Left lung (tissue), 10 donors: Measurements from ENCODE around the gene HNRNPUL1. TPM values are rescaled to one million over a fixed set of nuclear protein-coding genes. Genes with fewer than 3 reads are reported as not detected.

ENCODE experiments used
- ATAC-seq: fragments of 200-7000 bp; cut with Tn5 transposase; one replicate; pipeline ENCODE4 v1.9.1; 2020; ENCODE audit warnings: moderate library complexity
- DNase-seq, 4 donors: peaks; one replicate each; pipeline ENCODE4 v3.0.0-alpha.2; 2013 to 2020
- H3K27ac ChIP-seq, 2 donors: fragments of 200-600 bp; sonication (generic) in 1 of 2; one replicate each; pipeline versions ENCODE4 v1.5.0 to v1.8.0; 2020 to 2021
- H3K27me3 ChIP-seq, 2 donors: fragments of 200-600 bp; sonication (generic) in 1 of 2; one replicate each; pipeline versions ENCODE4 v1.5.0 to v1.8.0; 2020 to 2021
- H3K36me3 ChIP-seq, 2 donors: fragments of 200-600 bp; sonication (generic) in 1 of 2; one replicate each; pipeline versions ENCODE4 v1.5.0 to v1.8.0; 2020 to 2021
- H3K4me1 ChIP-seq, 2 donors: fragments of 200-600 bp; one replicate each; pipeline ENCODE4 v1.8.0; 2021
- H3K4me3 ChIP-seq, 2 donors: fragments of 200-600 bp; sonication (generic) in 1 of 2; one replicate each; pipeline versions ENCODE4 v1.5.0 to v1.8.0; 2020 to 2021; ENCODE audit warnings: mild to moderate bottlenecking in 1 of 2
- H3K9me3 ChIP-seq, 2 donors: fragments of 200-600 bp; sonication (generic) in 1 of 2; one replicate each; pipeline versions ENCODE4 v1.5.0 to v1.8.0; 2020 to 2021
- intact Hi-C, 2 donors: fragments of 100-400 bp; cut with DNase I; formaldehyde crosslinking; loops; one replicate each; pipeline versions ENCODE4 v1.11.2 to v1.14.2; 2022
- polyA plus RNA-seq, 6 donors: library from polyadenylated mRNA; unstranded; fragments of 120-200 nt; gene quantifications; one replicate each; pipeline ENCODE4 v1.2.1, GENCODE V29; 2013; ENCODE audit not compliant: insufficient read length in 6 of 6
- total RNA-seq, 2 donors: library from RNA; stranded (reverse); fragmentation: NEBNext Ultra II Directional; extraction: Animal tissue kit (Norgen Biotek cat#: 25700); gene quantifications; one replicate each; pipeline ENCODE4 v1.2.1, GENCODE V29; 2021
- TF ChIP-seq, protein P1 (sequence below), 2 donors: fragments of 200-600 bp; sonication (generic) in 1 of 2; IDR thresholded peaks; one replicate each; pipeline versions ENCODE4 v1.5.0 to v1.8.0; 2021; ENCODE audit warnings: antibody characterized with exemption in 2 of 2
- donor health status: DM: no; HTN: yes; CAD: no.
- donor health status: DM: no; HTN: no; CAD: no.

The HNRNPUL1 gene
- total and polyA plus RNA-seq, 8 donors: 168 to 240 (median 227) TPM

DNA sequence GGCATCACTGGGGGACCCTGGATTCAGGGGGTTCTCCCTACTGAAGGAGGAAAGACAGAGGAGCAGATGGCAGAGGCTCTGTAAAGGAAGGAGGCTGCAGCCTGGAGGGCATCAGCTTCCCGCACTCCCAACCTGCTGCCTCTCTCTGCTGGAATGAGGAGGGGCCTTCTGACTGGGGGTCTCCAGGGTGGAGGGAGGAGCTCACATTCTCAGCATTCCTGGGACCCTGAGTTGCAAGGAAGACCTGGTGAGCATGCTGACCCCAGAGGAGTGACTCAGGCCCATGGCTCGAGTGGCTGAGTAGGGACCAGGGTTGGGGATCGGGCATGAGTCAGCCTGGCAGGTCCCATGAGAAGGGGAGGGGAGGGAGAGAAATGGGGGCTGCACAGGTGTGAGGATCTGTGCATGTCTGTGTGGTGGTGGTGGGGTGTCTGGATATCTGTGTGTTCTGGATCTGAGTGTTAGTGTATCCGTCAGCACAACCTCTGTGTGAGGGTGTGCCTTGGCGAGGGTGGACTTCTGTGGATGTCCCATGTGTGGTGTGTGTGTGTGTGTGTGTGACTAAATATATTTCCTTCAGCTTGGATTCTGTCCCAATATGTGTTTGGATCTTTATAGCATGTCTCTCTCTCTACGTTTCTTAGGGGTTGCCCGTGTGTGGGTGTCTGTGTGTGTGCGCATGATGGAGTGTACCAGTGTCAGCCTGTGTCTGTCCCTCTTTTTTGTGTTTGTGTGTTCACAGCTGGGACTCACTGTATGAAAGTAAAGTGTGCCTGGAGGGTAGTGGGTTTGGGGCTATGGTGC lies 40.5 kb upstream of the HNRNPUL1 start:
- peak overlapping the region in 1 of 2 donors; percentile 48 for H3K27ac ChIP-seq
- no peak overlapping the region for H3K4me3 ChIP-seq
- intact Hi-C loops: no loop called here
- no peaks in the 10 kb centered on the region for H3K9me3 ChIP-seq
- peaks cover 8 to 32% of the 10 kb centered on the region in 2 donors for H3K4me1 ChIP-seq
- DNase-seq (peak in 2 of 4 donors; percentile 47 to 78), ATAC-seq (peak; percentile 14)
- no peaks in the 10 kb centered on the region for H3K36me3 ChIP-seq
- TF ChIP-seq, protein P1, sequence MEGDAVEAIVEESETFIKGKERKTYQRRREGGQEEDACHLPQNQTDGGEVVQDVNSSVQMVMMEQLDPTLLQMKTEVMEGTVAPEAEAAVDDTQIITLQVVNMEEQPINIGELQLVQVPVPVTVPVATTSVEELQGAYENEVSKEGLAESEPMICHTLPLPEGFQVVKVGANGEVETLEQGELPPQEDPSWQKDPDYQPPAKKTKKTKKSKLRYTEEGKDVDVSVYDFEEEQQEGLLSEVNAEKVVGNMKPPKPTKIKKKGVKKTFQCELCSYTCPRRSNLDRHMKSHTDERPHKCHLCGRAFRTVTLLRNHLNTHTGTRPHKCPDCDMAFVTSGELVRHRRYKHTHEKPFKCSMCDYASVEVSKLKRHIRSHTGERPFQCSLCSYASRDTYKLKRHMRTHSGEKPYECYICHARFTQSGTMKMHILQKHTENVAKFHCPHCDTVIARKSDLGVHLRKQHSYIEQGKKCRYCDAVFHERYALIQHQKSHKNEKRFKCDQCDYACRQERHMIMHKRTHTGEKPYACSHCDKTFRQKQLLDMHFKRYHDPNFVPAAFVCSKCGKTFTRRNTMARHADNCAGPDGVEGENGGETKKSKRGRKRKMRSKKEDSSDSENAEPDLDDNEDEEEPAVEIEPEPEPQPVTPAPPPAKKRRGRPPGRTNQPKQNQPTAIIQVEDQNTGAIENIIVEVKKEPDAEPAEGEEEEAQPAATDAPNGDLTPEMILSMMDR (IDR thresholded peaks at IDR 0.05): no peak
- peaks cover 0 to 64% of the 10 kb centered on the region in 2 donors for H3K27me3 ChIP-seq

DNA sequence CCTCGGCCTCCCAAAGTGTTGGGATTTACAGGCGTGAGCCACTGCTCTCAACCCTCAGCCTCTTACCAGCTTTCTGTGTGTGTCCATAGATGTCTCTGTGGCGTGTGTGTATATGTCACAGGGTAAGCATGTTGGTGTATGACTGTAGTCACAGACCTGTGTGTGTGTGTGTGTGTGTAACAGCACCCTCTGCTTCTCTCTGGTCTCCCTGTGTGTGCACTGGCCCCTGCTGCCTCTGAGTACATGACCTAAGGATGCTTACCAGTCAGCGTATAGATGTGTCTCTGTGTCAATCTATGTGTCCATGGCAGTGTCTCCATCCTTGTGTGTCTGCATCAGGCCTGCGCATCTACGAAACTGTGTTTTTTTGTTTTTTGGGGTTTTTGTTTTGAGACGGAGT lies 39.5 kb upstream of the HNRNPUL1 start:
- ATAC-seq (no peak), DNase-seq (no peak)
- Histone ChIP-seq H3K27ac (no peak overlapping the region), H3K9me3 (no peaks in the 10 kb centered on the region), H3K4me1 (peaks cover 8 to 32% of the 10 kb centered on the region in 2 donors), H3K36me3 (no peaks in the 10 kb centered on the region), H3K4me3 (no peak overlapping the region), H3K27me3 (peaks cover 0 to 59% of the 10 kb centered on the region in 2 donors)
- intact Hi-C loops: no loop called here
- TF ChIP-seq, protein P1 (IDR thresholded peaks at IDR 0.05): no peak

DNA sequence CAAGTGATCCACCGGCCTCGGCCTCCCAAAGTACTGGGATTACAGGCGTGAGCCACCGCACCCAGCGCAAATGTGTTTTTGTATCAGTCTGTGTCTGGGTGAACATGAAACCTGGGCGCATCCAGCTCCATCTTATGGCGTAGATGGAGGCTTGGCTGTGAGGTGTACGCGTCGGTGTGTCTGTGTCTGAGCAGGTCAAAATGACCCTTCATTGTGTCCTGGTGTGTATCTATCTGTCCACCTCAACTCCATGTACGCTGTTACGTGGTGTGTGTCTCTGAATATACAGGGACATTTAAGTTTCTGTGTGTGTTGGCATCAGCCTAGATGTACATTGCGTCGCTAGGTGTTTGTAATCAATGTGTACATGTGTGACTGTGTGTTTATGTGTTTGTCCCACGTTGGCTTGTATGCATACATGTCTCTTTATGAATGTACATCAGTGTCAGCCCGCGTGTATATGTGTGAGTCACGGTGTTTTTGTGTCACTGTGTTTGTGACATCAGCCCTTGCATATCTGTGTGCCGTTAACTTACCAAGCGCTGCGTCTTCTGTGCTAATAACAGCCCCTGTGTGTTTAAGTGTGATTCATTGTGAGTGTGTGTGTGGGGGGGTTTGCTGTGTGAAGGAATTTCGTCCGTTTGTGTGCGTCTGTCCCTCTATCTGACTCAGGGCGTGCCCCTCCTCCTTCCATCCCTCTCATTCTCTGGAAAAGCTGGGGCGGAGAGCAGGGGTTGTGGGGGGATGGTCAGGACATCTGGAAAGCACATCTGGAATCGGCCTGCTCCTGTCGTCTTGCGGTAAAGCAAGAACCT lies 38.7 kb upstream of the HNRNPUL1 start:
- peak overlapping the region; percentile 70 to 71 for H3K27ac ChIP-seq
- DNase-seq (peak in 2 of 4 donors; percentile 39 to 65), ATAC-seq (peak; percentile 68)
- intact Hi-C loops: no loop called here
- H3K4me3 ChIP-seq: peak overlapping the region; percentile 24 to 44
- H3K4me1 ChIP-seq: peaks cover 8 to 30% of the 10 kb centered on the region in 2 donors
- peaks cover 0 to 51% of the 10 kb centered on the region in 2 donors for H3K27me3 ChIP-seq
- H3K36me3 ChIP-seq: no peaks in the 10 kb centered on the region
- TF ChIP-seq, protein P1 (IDR thresholded peaks at IDR 0.05): no peak
- no peaks in the 10 kb centered on the region for H3K9me3 ChIP-seq

DNA sequence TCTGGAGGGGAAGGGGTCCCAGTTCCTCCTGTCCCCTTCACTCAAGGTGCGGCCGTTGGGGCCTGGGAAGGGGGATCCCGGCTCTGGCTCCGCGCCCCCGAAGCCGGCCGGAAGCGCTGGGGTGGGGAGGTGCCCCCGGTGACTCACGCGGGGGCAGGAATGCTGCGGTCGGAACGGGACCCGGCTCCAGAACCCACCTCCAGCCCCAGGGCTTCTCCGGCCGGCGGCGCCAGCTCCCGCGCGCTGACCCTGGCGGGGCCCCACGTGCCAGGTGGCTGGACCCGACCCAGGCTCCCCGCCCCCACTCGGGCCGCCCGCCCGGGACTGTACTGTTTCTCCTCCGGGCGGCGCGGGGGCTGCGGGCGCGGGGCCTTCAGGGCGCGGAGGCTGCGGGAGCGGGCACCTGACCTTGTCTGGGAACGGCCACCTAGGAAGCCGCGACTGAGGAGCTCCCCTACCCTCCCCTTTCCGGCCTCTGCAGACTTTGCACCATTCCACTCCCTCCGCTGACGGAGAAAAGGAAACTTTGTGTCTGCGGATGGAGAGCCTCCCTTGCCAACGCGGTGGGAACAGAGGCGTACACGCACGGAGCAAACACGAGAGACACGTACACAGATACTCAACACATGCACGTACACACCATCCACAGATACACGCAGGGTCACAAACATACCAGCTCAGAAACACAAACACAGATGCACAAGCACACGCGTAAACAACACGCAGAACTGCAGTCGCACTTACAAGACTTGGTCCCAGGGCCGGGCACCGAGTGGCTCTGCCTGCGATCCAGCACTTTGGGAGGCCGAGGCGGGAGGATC lies 37.9 kb upstream of the HNRNPUL1 start:
- intact Hi-C loops: no loop called here
- Histone ChIP-seq H3K4me3 (peak overlapping the region; percentile 24 to 44), H3K36me3 (no peaks in the 10 kb centered on the region), H3K27me3 (peaks cover 0 to 47% of the 10 kb centered on the region in 2 donors), H3K27ac (peak overlapping the region; percentile 70 to 71), H3K4me1 (peaks cover 8 to 26% of the 10 kb centered on the region in 2 donors), H3K9me3 (no peaks in the 10 kb centered on the region)
- DNase-seq (peak in 3 of 4 donors; percentile 53 to 90 (median 59)), ATAC-seq (peak; percentile 85)
- TF ChIP-seq, protein P1 (IDR thresholded peaks at IDR 0.05): no peak
